Measurements from ENCODE around the gene ARIH1.

- TF ChIP-seq CTCF (IDR thresholded peaks at IDR 0.05 in 2 of 3, conservative IDR thresholded peaks at IDR 0.05 in 1 of 3; ENCODE audit: borderline replicate concordance in 1 of 3, insufficient read depth in 1 of 3, low read depth in 2 of 3, low read length in 2 of 3) (no peak), EZH2phosphoT487 (IDR thresholded peaks at IDR 0.05; ENCODE audit: borderline replicate concordance) (no peak), RAD21 (IDR thresholded peaks at IDR 0.05; ENCODE audit: low read depth) (no peak), SP1 (IDR thresholded peaks at IDR 0.05; ENCODE audit: low read depth) (no peak), TCF7L2 (IDR thresholded peaks at IDR 0.05; ENCODE audit: borderline replicate concordance, extremely low read depth, insufficient read depth, insufficient read length) (no peak), POLR2A (IDR thresholded peaks at IDR 0.05; ENCODE audit: borderline replicate concordance, extremely low read depth, insufficient read depth, insufficient read length) (no peak), POLR2AphosphoS5 (IDR thresholded peaks at IDR 0.05; ENCODE audit: low read depth, low read length) (no peak), MAX (IDR thresholded peaks at IDR 0.05) (no peak), EGR1 (IDR thresholded peaks at IDR 0.05; ENCODE audit: low read depth) (no peak)
These were observed 67.5 kb downstream of the ARIH1 start for GRCh38 chr15:72541674-72542073.

Measured in HCT116 (cell line).